Right atrium auricular region (tissue), 2 donors: ENCODE results near the gene SHISAL1. TPM values are rescaled to one million over a fixed set of nuclear protein-coding genes. Genes with fewer than 3 reads are reported as not detected.

Source experiments
- DNase-seq: peaks from one replicate; pipeline ENCODE4 v3.0.0-alpha.2; 2019; ENCODE audit warnings: low spot score
- H3K27ac ChIP-seq, 2 donors: fragments of 200-600 bp; sonication (generic); 1 replicate in 1 of 2; 2 replicates in 1 of 2; pipeline ENCODE4 v1.5.1; 2016 to 2019
- H3K27me3 ChIP-seq, 2 donors: fragments of 200-600 bp; sonication (generic); one replicate each; pipeline versions ENCODE4 v1.5.1 to v1.6.0; 2017 to 2019
- H3K36me3 ChIP-seq: fragments of 200-600 bp; sonication (generic); one replicate; pipeline ENCODE4 v1.5.1; 2016
- H3K4me1 ChIP-seq, 2 donors: fragments of 200-600 bp; sonication (generic); one replicate each; pipeline versions ENCODE4 v1.5.1 to v1.6.0; 2017 to 2019
- H3K4me3 ChIP-seq, 2 donors: fragments of 200-600 bp; sonication (generic); 1 replicate in 1 of 2; 2 replicates in 1 of 2; pipeline ENCODE4 v1.5.1; 2017 to 2019; ENCODE audit warnings: mild to moderate bottlenecking in 1 of 2, moderate library complexity in 1 of 2
- H3K9me3 ChIP-seq, 2 donors: fragments of 200-600 bp; sonication (generic); one replicate each; pipeline ENCODE4 v1.5.1; 2019
- total RNA-seq, 2 donors: library from RNA; depleted of rRNA; stranded (reverse); fragments of >200 nt; gene quantifications; one replicate each; pipeline ENCODE4 v1.1.0, GENCODE V29; 2016
- TF ChIP-seq, protein P1 (sequence below), 2 donors: fragments of 200-600 bp; sonication (generic); IDR thresholded peaks; one replicate each; pipeline ENCODE4 v1.5.1; 2019; ENCODE audit warnings: antibody characterized with exemption in 2 of 2

SHISAL1 gene
- total RNA-seq, 2 donors from 2014 or later: 0.26 to 2.0 TPM

DNA sequence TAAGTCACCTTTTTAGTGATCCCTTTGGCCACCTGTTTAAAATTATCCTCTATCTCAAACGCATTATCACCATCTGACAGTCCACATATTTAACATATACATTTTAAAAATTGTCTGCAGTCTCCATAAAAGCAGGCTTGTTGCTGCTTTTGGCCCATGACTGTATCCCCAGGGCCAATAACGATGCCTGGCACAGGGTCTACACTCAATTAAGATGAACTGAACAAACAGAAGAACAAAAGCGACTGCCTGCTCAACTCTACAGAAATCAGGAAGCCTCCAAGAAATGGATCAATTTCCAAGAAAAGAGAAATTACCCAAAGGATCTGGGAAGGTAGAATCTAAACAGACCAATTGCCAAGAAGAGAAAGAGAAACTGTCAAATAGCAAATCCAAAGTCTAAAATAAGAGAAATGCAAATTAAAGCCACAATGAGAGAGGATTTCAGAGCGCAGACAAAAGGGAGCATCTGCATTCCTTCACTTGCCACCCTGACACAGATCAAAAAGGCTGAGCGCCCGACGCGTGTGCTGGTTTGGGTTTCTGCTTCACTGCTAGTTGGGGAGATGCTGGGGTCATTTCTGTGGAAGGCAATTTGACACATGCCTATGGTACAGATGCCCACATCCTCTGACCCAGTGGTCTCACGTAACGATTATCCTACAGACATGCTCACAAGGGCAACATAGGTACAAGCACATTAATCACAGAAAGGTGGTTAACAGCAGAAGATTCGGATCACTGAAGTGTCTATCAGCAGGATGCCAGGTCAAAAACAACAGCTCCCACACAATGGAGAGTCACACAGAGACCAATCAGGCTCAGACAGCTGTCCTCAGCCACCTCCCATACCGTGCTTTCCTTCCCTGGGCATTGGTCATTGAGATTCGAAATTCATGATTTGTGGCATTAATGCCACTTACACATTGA, 55.9 kb downstream of the SHISAL1 start:
- peaks cover 0 to 1% of the 10 kb centered on the region in 2 donors for H3K4me1 ChIP-seq
- H3K27me3 ChIP-seq: no peaks in the 10 kb centered on the region
- TF ChIP-seq, protein P1, sequence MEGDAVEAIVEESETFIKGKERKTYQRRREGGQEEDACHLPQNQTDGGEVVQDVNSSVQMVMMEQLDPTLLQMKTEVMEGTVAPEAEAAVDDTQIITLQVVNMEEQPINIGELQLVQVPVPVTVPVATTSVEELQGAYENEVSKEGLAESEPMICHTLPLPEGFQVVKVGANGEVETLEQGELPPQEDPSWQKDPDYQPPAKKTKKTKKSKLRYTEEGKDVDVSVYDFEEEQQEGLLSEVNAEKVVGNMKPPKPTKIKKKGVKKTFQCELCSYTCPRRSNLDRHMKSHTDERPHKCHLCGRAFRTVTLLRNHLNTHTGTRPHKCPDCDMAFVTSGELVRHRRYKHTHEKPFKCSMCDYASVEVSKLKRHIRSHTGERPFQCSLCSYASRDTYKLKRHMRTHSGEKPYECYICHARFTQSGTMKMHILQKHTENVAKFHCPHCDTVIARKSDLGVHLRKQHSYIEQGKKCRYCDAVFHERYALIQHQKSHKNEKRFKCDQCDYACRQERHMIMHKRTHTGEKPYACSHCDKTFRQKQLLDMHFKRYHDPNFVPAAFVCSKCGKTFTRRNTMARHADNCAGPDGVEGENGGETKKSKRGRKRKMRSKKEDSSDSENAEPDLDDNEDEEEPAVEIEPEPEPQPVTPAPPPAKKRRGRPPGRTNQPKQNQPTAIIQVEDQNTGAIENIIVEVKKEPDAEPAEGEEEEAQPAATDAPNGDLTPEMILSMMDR (IDR thresholded peaks at IDR 0.05): no peak
- H3K9me3 ChIP-seq: no peaks in the 10 kb centered on the region
- H3K4me3 ChIP-seq: no peak overlapping the region
- no peak for DNase-seq
- H3K27ac ChIP-seq: no peak overlapping the region
- H3K36me3 ChIP-seq: no peaks in the 10 kb centered on the region

DNA sequence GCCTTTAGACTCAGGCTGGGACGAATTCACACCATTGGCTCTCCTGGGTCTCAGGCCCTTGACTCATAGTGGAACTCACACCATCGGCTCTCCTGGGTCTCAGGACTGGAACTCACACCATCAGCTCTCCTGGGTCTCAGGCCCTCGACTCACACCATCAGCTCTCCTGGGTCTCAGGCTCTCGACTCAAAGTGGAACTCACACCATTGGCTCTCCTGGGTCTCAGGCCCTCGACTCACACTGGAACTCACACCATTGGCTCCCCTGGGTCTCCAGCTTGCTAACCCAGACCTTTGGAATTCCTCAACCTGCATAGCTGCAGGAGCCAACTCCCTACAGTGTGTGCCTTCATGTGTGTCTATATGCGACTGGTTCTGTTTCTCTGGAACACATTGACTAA, 56.7 kb downstream of the SHISAL1 start:
- H3K4me3 ChIP-seq: no peak overlapping the region
- no peaks in the 10 kb centered on the region for H3K27me3 ChIP-seq
- no peaks in the 10 kb centered on the region for H3K4me1 ChIP-seq
- DNase-seq: no peak
- H3K27ac ChIP-seq: no peak overlapping the region
- H3K36me3 ChIP-seq: no peaks in the 10 kb centered on the region
- H3K9me3 ChIP-seq: no peaks in the 10 kb centered on the region
- TF ChIP-seq, protein P1 (IDR thresholded peaks at IDR 0.05): no peak

DNA sequence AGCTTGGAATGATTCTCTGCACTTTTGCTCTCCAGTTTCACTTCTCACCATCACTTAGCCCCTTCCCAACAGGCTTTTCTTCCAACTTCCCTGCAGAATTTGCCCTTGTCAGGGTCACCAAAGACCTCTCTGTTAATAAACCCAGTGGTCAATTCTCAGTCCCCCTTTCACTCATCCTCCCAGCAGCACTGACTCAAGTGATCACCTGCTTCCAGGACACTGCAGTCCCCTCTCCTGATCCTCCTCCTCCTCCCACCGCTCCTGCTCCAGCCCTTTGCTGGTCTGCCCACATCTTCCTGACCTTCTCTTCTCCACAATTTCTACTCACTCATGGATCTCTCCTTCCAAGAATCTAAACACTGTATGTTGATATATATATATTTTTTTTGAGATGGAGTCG, 57.9 kb downstream of the SHISAL1 start:
- TF ChIP-seq, protein P1 (IDR thresholded peaks at IDR 0.05): no peak
- Histone ChIP-seq H3K4me3 (no peak overlapping the region), H3K27me3 (no peaks in the 10 kb centered on the region), H3K36me3 (no peaks in the 10 kb centered on the region), H3K9me3 (peaks cover 0 to 10% of the 10 kb centered on the region in 2 donors), H3K4me1 (no peaks in the 10 kb centered on the region), H3K27ac (no peak overlapping the region)
- peak; percentile 11 for DNase-seq

DNA sequence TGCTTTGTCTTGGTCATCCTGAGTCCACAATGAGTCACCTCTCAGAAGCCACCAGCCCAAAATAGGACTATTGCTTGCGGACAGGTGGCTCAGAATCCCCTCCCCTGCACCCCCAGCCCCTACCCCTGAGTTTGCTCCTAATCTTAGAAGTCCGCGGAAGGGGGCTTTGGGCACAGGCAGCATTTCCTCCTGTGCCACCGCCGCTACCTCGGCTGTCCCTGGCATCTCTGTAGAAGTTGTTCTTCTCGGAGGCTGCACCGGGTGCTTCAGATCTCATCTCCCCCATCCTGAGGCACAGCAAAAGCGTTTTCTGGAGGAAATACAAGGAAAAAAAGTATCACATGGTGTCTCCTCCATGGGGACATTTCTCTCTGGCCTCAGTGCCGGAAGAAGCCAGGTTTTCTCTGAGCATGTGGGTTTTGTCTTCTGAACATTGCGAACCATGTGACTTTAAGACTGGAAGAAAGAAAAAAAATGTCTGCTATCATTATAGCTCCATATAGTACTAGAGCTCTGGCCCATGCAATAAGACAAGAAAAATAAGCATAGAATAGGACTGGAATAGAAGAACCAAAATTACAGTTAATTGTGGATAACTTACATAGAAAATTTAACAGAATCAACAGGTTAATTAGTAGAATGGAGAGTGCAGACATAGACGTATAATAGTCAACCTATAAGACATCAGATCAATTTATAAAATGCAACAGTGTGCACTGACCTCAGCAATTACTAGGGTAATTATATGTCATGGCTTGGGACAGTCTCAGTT, 63.2 kb downstream of the SHISAL1 start:
- H3K4me3 ChIP-seq: no peak overlapping the region
- no peaks in the 10 kb centered on the region for H3K36me3 ChIP-seq
- peak; percentile 9 for DNase-seq
- H3K9me3 ChIP-seq: peaks cover 0 to 17% of the 10 kb centered on the region in 2 donors
- H3K27me3 ChIP-seq: no peaks in the 10 kb centered on the region
- no peaks in the 10 kb centered on the region for H3K4me1 ChIP-seq
- H3K27ac ChIP-seq: no peak overlapping the region
- TF ChIP-seq, protein P1 (IDR thresholded peaks at IDR 0.05): no peak

DNA sequence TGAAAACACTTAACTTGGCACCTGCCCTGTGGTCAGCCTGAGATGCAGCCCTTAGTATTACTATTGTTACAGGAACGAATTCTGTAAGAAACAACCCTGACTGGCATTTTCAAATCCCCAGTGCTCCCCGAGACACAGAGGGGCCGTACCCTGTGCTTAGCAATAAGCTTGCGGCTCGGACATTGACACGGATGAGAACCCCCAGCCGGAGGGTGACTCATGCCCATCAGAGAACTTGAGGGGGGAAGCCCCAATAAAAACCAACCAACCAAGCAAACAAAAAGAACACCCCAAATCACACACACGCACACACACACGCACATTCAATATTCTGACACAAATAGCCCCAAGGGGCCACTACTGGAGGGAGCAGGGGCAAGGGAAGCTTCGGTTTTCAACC, 63.8 kb downstream of the SHISAL1 start:
- H3K36me3 ChIP-seq: no peaks in the 10 kb centered on the region
- no peaks in the 10 kb centered on the region for H3K27me3 ChIP-seq
- TF ChIP-seq, protein P1 (IDR thresholded peaks at IDR 0.05): no peak
- H3K9me3 ChIP-seq: peaks cover 0 to 17% of the 10 kb centered on the region in 2 donors
- peak; percentile 21 for DNase-seq
- H3K27ac ChIP-seq: no peak overlapping the region
- no peaks in the 10 kb centered on the region for H3K4me1 ChIP-seq
- no peak overlapping the region for H3K4me3 ChIP-seq
